Right lobe of liver (tissue), 6 donors: Measurements from ENCODE around the gene CSF3R. TPM values are rescaled to one million over a fixed set of nuclear protein-coding genes. Genes with fewer than 3 reads are reported as not detected.
A peak's percentile ranks its signal among the peaks of the same experiment; 100 is the strongest.

ENCODE experiments used
- ATAC-seq, 4 donors: fragments of 200-7000 bp; cut with Tn5 transposase; one replicate each; pipeline ENCODE4 v1.9.1; 2020; ENCODE audit warnings: mild to moderate bottlenecking in 4 of 4, moderate library complexity in 4 of 4
- DNase-seq, 3 donors: peaks; one replicate each; pipeline ENCODE4 v3.0.0-alpha.2; 2020
- H3K27ac ChIP-seq, 3 donors: fragments of 200-600 bp; one replicate each; pipeline ENCODE4 v1.8.0; 2022
- H3K27me3 ChIP-seq, 2 donors: fragments of 200-600 bp; one replicate each; pipeline ENCODE4 v1.8.0; 2022
- H3K36me3 ChIP-seq, 4 donors: fragments of 200-600 bp; sonication (generic) in 1 of 4; one replicate each; pipeline versions ENCODE4 v1.5.1 to v1.8.0; 2017 to 2022; ENCODE audit warnings: control low read depth in 1 of 4
- H3K4me1 ChIP-seq, 4 donors: fragments of 200-600 bp; sonication (generic) in 1 of 4; one replicate each; pipeline versions ENCODE4 v1.5.1 to v1.8.0; 2017 to 2022; ENCODE audit warnings: control low read depth in 1 of 4
- H3K4me3 ChIP-seq, 3 donors: fragments of 200-600 bp; one replicate each; pipeline ENCODE4 v1.8.0; 2022
- H3K9me3 ChIP-seq, 4 donors: fragments of 200-600 bp; sonication (generic) in 1 of 4; one replicate each; pipeline versions ENCODE4 v1.5.1 to v1.8.0; 2017 to 2022; ENCODE audit warnings: control low read depth in 1 of 4
- POLR2A ChIP-seq: fragments of 450-650 bp; IDR thresholded peaks from one replicate; pipeline ENCODE4 v1.6.1; 2017; ENCODE audit warnings: antibody characterized with exemption, mild to moderate bottlenecking
- WGBS: methylation state at CpG from one replicate; pipeline ENCODE4 v1.1.6; 2018; ENCODE audit warnings: low coverage, low lambda C conversion rate; ENCODE audit not compliant: insufficient coverage; ENCODE audit errors: missing lambda C conversion rate; 5-methylcytosine and 5-hydroxymethylcytosine counted together
- intact Hi-C, 2 donors: fragments of 100-400 bp; cut with DNase I; formaldehyde crosslinking; loops; one replicate each; pipeline versions ENCODE4 v1.11.2 to v1.14.1; 2022
- total RNA-seq, 6 experiments: library from RNA; depleted of rRNA in 2 of 6; stranded (reverse); fragments of >200 nt in 2 of 6; fragmentation: NEBNext Ultra II Directional in 3 of 6; extraction: Animal tissue kit (Norgen Biotek cat#: 25700) in 3 of 6; gene quantifications; one replicate each; pipeline versions ENCODE4 v1.1.0 to v1.2.4, GENCODE V29; 2016 to 2023
- TF ChIP-seq, protein P1 (sequence below), 4 donors: fragments of 200-600 bp in 3 of 4; fragments of 450-650 bp in 1 of 4; IDR thresholded peaks; one replicate each; pipeline versions ENCODE4 v1.5.1 to v1.8.0; 2016 to 2022; ENCODE audit warnings: antibody characterized with exemption in 4 of 4, mild to moderate bottlenecking in 2 of 4
- donor health status: DM: no; HTN: yes; CAD: no.
- donor health status: DM: no; HTN: no; CAD: no.
- donor health status: DM: no; HTN: no; CAD: no.
- donor health status: DM: no; HTN: yes; CAD: no.
- donor health status: DM: no; HTN: yes; CAD: no.

CSF3R gene
- total RNA-seq, 6 experiments from 2014 or later: 4.1 to 14.0 (median 9.5) TPM

DNA sequence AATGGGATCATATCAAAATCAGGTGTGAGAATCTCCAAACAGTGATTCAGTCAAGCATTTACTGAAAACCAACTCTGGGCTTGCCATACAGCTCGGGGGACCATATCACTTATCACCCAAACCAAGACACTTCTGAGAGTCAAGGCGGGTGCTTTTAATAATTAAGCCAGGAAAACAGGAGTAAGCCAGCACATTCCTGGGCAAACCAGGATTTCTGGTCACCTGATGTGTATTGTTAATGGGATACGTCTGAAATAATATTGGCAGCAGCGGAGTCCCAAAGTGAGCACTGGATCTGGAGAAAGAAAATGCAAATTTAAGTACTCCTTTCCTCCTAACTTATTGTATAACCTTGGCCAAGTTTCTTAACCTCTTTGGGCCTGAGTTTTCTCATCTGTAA lies 50.1 kb downstream of the CSF3R start:
- Histone ChIP-seq H3K4me3 (no peak overlapping the region), H3K36me3 (no peaks in the 10 kb centered on the region), H3K9me3 (no peaks in the 10 kb centered on the region), H3K27me3 (no peaks in the 10 kb centered on the region), H3K4me1 (peaks cover 0 to 9% (median 0%) of the 10 kb centered on the region in 4 donors), H3K27ac (no peak overlapping the region)
- TF ChIP-seq, protein P1, sequence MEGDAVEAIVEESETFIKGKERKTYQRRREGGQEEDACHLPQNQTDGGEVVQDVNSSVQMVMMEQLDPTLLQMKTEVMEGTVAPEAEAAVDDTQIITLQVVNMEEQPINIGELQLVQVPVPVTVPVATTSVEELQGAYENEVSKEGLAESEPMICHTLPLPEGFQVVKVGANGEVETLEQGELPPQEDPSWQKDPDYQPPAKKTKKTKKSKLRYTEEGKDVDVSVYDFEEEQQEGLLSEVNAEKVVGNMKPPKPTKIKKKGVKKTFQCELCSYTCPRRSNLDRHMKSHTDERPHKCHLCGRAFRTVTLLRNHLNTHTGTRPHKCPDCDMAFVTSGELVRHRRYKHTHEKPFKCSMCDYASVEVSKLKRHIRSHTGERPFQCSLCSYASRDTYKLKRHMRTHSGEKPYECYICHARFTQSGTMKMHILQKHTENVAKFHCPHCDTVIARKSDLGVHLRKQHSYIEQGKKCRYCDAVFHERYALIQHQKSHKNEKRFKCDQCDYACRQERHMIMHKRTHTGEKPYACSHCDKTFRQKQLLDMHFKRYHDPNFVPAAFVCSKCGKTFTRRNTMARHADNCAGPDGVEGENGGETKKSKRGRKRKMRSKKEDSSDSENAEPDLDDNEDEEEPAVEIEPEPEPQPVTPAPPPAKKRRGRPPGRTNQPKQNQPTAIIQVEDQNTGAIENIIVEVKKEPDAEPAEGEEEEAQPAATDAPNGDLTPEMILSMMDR (IDR thresholded peaks at IDR 0.05): no peak
- TF ChIP-seq POLR2A: no peak
- intact Hi-C loops: no loop called here
- 57% methylated on average over 4 of the region's 4 CpGs for WGBS
- ATAC-seq (peak in 1 of 4 donors; percentile 70), DNase-seq (no peak)

DNA sequence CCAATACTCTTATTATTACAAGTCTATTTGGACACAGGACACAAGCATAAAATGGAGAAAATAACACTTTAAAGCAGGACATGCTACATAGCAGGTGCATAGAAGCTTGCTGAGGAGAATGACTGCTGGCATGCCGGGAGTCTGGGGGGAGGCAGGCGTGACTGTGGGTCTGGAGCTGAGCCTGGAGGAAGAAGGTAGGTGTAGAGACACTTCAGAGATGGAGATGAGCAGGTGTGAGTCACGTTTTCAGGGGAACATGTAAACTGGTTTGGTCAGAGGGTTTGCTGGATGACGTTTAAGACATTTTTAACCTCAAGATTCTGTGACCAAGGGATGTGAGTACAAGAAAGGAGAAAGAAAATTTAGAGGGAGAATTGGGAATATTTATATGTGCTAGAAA lies 56.9 kb downstream of the CSF3R start:
- WGBS: 71% methylated on average over 4 of the region's 4 CpGs

DNA sequence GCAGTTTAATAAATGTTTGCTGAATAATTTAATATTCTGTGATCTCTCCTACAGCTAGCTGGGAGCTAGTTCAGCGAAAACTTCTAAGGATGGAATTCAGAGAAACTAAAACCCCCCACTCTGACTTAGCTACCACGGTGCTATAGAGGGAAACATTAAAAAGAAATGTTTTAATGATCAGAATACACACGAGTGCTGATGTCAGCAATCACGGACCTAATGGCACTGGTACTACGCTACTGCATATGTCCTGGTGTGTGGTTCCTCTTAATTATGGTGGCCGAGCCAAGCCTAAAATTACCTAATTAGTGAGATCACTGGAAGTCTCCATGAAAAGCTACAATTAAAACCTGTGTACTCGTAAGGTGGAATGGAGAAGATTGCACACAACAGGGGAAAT lies 61.1 kb downstream of the CSF3R start:
- TF ChIP-seq, protein P1 (IDR thresholded peaks at IDR 0.05): no peak
- no peak for TF ChIP-seq POLR2A
- Histone ChIP-seq H3K36me3 (no peaks in the 10 kb centered on the region), H3K4me3 (no peak overlapping the region), H3K9me3 (no peaks in the 10 kb centered on the region), H3K27ac (no peak overlapping the region), H3K4me1 (peaks cover 0 to 4% (median 0%) of the 10 kb centered on the region in 4 donors), H3K27me3 (no peaks in the 10 kb centered on the region)
- 71% methylated on average over 7 of the region's 7 CpGs for WGBS
- intact Hi-C loops: loop anchor here in 1 of 2 donors (10.0 kb wide), 1 partner anchor 77 kb away; no protein-coding TSS in a partner anchor
- DNase-seq: no peak
- ATAC-seq: no peak

More for the DNA sequence above, 56.9 kb downstream of the CSF3R start:
- DNase-seq (no peak), ATAC-seq (no peak)
- intact Hi-C loops: loop anchor here in 1 of 2 donors (10.0 kb wide), 1 partner anchor 81 kb away; no protein-coding TSS in a partner anchor
- Histone ChIP-seq H3K4me3 (no peak overlapping the region), H3K9me3 (no peaks in the 10 kb centered on the region), H3K27ac (no peak overlapping the region), H3K36me3 (no peaks in the 10 kb centered on the region), H3K27me3 (no peaks in the 10 kb centered on the region), H3K4me1 (no peaks in the 10 kb centered on the region)
- no peak for TF ChIP-seq POLR2A

DNA sequence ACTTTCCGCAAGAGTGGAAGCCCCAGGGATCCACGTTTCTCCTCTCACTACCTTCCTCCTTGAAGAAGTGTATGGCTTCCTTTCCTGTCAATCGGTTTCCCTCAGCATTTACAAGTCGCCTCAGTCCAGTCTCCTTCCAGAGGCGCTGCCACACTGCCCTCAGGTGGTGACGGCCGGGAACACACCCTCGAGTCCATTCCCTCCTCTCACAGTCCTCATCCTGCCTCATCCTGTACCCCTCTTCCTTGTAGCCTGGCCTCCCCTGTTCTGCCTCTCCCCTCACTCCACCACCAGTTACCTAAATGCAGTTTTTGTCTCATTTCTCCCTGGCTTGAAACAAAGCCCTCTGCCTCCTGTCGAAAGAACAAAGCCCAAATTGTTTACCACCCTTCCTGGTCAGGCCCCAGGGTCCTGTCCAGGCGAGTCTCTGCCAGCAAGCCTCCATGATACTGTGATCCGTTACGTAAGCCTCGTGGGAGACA lies 61.8 kb downstream of the CSF3R start:
- TF ChIP-seq, protein P1 (IDR thresholded peaks at IDR 0.05): peak; percentile 85 to 96 (median 95)
- TF ChIP-seq POLR2A: no peak
- H3K9me3 ChIP-seq: no peaks in the 10 kb centered on the region
- no peaks in the 10 kb centered on the region for H3K27me3 ChIP-seq
- intact Hi-C loops: loop anchor here in 1 of 2 donors (10.0 kb wide), 1 partner anchor 76 kb away; no protein-coding TSS in a partner anchor
- no peak overlapping the region for H3K27ac ChIP-seq
- ATAC-seq (peak; percentile 99 to 100 (median 100)), DNase-seq (peak; percentile 82 to 88 (median 83))
- no peaks in the 10 kb centered on the region for H3K36me3 ChIP-seq
- peaks cover 0 to 4% (median 0%) of the 10 kb centered on the region in 4 donors for H3K4me1 ChIP-seq
- no peak overlapping the region for H3K4me3 ChIP-seq
- WGBS: 9% methylated on average over 13 of the region's 13 CpGs

DNA sequence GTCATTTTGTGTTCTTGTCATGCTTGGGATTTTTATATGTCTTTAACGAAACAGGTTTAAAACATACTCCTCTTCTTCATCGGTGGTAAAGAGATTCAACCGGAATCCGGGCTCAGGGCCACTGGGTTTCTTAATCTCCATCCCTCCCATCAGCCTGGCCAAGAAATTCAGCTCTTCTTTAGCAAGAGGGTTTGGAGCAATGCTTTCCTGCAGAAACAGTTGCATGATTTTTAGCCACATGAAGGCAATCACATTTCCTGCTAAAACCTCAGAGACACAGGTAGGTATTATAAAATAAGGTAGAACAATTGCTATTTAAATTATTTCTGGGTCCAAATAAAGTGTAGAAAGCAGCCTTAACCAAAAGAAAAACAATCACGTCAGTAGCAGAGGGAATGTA lies 62.3 kb downstream of the CSF3R start:
- H3K27ac ChIP-seq: no peak overlapping the region
- no peak for DNase-seq
- TF ChIP-seq POLR2A: no peak
- TF ChIP-seq, protein P1 (IDR thresholded peaks at IDR 0.05): no peak
- H3K36me3 ChIP-seq: no peaks in the 10 kb centered on the region
- 28% methylated on average over 5 of the region's 5 CpGs for WGBS
- no peaks in the 10 kb centered on the region for H3K27me3 ChIP-seq
- intact Hi-C loops: loop anchor here in 1 of 2 donors (10.0 kb wide), 1 partner anchor 76 kb away; no protein-coding TSS in a partner anchor
- no peak overlapping the region for H3K4me3 ChIP-seq
- peaks cover 0 to 4% (median 0%) of the 10 kb centered on the region in 4 donors for H3K4me1 ChIP-seq
- no peak for ATAC-seq
- H3K9me3 ChIP-seq: no peaks in the 10 kb centered on the region
